Central memory CD8-positive, alpha-beta T cell (primary cell): ENCODE measurements around the gene PRRG3.
"Not testable (repeated sequence)": the region's sequence is repeated elsewhere in the genome, so short reads cannot be mapped to it uniquely, and the experiment has no call there.

ENCODE experiments used
- ATAC-seq: fragments of 150-1000 bp; cut with Tn5 transposase; replicated peaks from 2 replicates; pipeline ENCODE4 v1.10.0; 2022; ENCODE audit warnings: mild to moderate bottlenecking, moderate FRiP score, moderate number of reproducible peaks; ENCODE audit not compliant: poor library complexity, severe bottlenecking; ENCODE audit errors: extremely low read depth
- DNase-seq, 2 donors: peaks; one replicate each; pipeline ENCODE4 v3.0.0; 2021; ENCODE audit warnings: low spot score in 2 of 2
- H3K27ac Mint-ChIP-seq: one replicate; pipeline ENCODE4 v1.8.0; 2022; ENCODE audit warnings: low read depth, mild to moderate bottlenecking, moderate library complexity, mixed read lengths
- H3K27me3 Mint-ChIP-seq: one replicate; pipeline ENCODE4 v1.8.0; 2022; ENCODE audit warnings: mixed read lengths
- H3K36me3 Mint-ChIP-seq: one replicate; pipeline ENCODE4 v1.8.0; 2022; ENCODE audit warnings: mild to moderate bottlenecking, moderate library complexity, mixed read lengths; ENCODE audit not compliant: insufficient read depth
- H3K4me1 Mint-ChIP-seq: one replicate; pipeline ENCODE4 v1.8.0; 2022; ENCODE audit warnings: mixed read lengths
- H3K4me3 Mint-ChIP-seq: one replicate; pipeline ENCODE4 v1.8.0; 2022; ENCODE audit warnings: mild to moderate bottlenecking, moderate library complexity, mixed read lengths
- H3K9me3 Mint-ChIP-seq: one replicate; pipeline ENCODE4 v1.8.0; 2022; ENCODE audit warnings: mixed read lengths

Gene PRRG3

GRCh38 chrX:151694661-151695582, at the start of gene PRRG3:
Gene PRRG3 (plus strand): TSS chrX:151695458. CDS start chrX:151698815, 3,357 bp downstream.
- Mint-ChIP-seq H3K36me3 (no peaks in the 10 kb centered on the region), H3K4me1 (no peaks in the 10 kb centered on the region), H3K27ac (no peak within 1 kb of the TSS), H3K27me3 (peaks cover 12% of the 10 kb centered on the region), H3K4me3 (no peak within 1 kb of the TSS), H3K9me3 (no peaks in the 10 kb centered on the region)
- no peak for DNase-seq
- no peak for ATAC-seq

DNA sequence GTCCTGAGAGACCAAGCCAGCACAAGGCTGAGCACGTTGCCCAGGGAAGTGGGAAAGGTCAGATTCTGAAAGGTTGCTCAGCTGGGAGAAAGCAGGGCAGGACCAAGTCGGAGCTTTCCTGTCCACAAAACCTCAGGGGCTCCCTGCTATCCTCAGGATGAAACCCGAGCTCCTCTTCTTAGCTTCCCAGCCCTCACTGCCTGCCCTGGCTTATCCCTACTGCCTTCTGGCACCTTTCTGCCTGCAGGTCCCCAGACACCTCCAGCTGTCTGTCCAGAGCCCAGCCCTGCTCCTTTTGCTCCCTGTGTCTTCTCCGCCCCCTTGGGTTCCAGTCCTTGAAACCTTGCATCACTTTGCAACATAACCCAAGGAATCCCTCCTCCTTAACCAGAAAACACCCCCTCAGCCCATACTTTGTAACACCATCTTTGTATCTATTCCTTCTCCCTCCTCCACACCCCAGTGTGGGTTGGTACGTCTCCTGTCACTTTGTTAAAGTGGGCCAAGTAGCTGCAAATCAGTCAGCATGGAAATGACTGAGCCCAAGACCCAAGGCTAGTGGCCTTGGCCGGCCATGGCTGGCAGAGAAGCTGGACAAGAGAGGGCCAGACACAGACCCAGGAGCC, 20.0 kb upstream of the PRRG3 start:
- no peak overlapping the region for H3K4me3 Mint-ChIP-seq
- peaks cover 10% of the 10 kb centered on the region for H3K27me3 Mint-ChIP-seq
- H3K27ac Mint-ChIP-seq: no peak overlapping the region
- ATAC-seq: no peak
- H3K4me1 Mint-ChIP-seq: no peaks in the 10 kb centered on the region
- DNase-seq: no peak
- H3K36me3 Mint-ChIP-seq: no peaks in the 10 kb centered on the region
- H3K9me3 Mint-ChIP-seq: no peaks in the 10 kb centered on the region

GRCh38 chrX:151676196-151676595, 19.1 kb upstream of the PRRG3 start:
- Mint-ChIP-seq H3K36me3 (no peaks in the 10 kb centered on the region), H3K4me3 (no peak overlapping the region), H3K4me1 (no peaks in the 10 kb centered on the region), H3K9me3 (no peaks in the 10 kb centered on the region), H3K27ac (no peak overlapping the region), H3K27me3 (peaks cover 11% of the 10 kb centered on the region)
- ATAC-seq: no peak
- DNase-seq: no peak

DNA sequence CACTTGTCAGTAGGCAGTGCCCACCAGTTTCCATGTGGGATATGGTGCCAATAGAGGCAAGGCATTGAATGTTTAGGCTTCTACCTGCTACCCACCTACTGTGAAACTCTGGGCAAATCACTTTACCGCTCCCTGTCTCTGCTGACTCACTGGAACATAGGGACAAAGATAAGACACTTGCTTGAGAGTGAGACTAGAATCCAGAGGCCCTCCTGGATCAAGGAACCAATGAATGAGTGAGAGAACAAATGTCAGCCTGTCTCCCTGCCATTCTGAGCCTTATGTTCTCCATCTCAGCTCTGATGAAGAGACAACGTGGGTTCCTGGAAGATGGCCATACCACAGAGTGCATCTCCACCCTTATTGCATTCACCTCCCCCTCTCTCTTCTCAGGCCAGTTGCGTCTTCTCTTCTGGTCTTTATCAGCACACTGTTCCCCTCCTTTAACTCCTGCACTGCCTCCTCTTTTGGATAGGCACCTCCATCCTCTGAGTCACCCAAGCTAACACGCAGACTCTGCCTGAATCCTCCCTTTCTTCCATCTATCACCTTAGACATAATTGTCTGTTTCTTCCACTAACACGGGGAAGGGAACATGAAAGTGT, 15.4 kb upstream of the PRRG3 start:
- Mint-ChIP-seq H3K4me3 (no peak overlapping the region), H3K9me3 (no peaks in the 10 kb centered on the region), H3K27me3 (peaks cover 24% of the 10 kb centered on the region), H3K36me3 (no peaks in the 10 kb centered on the region), H3K4me1 (no peaks in the 10 kb centered on the region), H3K27ac (no peak overlapping the region)
- DNase-seq: no peak
- no peak for ATAC-seq

DNA sequence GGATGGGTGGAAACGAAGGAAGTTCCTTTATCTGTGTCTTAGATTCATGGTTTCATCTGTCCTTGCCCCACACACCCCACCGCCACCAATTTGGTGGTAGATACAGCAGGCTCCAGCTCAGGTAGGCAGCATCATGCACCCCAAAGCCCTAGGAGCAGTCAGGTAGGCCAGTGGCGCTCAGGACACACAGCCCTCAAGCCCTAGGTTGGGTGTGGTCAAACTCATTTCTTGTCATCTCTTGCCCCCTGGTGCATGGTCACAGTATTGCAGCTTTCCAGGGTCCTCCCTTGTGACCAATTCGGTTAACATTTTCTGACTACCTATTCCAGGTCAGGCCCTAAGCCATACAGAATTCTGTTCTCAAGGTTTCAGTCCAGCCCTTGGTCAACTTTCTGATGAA, 14.5 kb upstream of the PRRG3 start:
- H3K9me3 Mint-ChIP-seq: no peaks in the 10 kb centered on the region
- H3K27ac Mint-ChIP-seq: no peak overlapping the region
- peaks cover 24% of the 10 kb centered on the region for H3K27me3 Mint-ChIP-seq
- ATAC-seq: no peak
- DNase-seq: peak; percentile 14 to 18
- H3K4me1 Mint-ChIP-seq: no peaks in the 10 kb centered on the region
- no peaks in the 10 kb centered on the region for H3K36me3 Mint-ChIP-seq
- no peak overlapping the region for H3K4me3 Mint-ChIP-seq

DNA sequence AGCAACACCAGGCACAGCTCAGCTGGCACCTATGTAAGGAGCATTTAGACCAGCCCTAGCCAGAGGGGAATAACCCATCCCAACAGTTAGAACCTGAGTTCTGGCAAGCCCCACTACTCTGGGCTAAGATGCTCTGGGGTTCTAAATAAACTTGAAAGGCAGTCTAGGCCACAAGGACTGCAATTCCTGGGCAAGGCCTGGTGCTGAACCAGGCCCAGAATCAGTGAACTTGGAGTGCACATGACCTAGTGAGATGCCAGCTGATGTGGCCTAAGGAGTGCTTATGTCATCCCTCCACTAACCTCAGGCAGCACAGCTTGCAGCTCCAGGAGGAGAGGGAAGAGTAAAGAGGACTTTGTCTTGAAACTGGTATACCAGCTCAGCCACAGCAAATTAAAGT, 7.6 kb upstream of the PRRG3 start:
- Mint-ChIP-seq H3K4me1 (no peaks in the 10 kb centered on the region), H3K27ac (no peak overlapping the region), H3K4me3 (no peak overlapping the region), H3K36me3 (no peaks in the 10 kb centered on the region), H3K9me3 (no peaks in the 10 kb centered on the region), H3K27me3 (peaks cover 8% of the 10 kb centered on the region)
- ATAC-seq: no peak
- no peak for DNase-seq

- ATAC-seq (no peak), DNase-seq (no peak)
- Mint-ChIP-seq H3K27ac (no peak overlapping the region), H3K36me3 (no peaks in the 10 kb centered on the region), H3K9me3 (no peaks in the 10 kb centered on the region), H3K4me1 (no peaks in the 10 kb centered on the region), H3K27me3 (peaks cover 8% of the 10 kb centered on the region), H3K4me3 (no peak overlapping the region)
These were observed 6.6 kb upstream of the PRRG3 start for GRCh38 chrX:151688695-151689094.

DNA sequence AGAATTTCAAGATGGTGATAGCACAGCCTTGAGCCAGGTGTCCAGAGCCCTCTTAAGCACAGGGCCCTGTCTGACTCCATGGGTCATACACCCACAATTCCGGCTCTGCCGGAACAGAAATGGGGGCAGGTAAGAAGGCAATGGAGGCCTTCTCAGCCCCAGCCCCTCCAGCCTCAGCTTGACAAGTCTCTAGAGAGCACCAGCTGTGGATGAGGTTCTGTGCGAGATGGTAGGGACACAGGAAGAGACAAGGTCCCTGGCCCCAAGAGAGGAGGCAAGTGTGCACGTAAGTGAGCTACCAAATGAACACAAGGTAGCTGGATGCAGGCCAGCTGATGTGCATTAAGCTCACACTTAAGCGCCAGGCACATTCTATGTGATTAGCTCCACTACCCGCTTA, 2.4 kb upstream of the PRRG3 start:
- Mint-ChIP-seq H3K27ac (no peak overlapping the region), H3K36me3 (no peaks in the 10 kb centered on the region), H3K27me3 (peaks cover 12% of the 10 kb centered on the region), H3K4me1 (no peaks in the 10 kb centered on the region), H3K4me3 (no peak overlapping the region), H3K9me3 (no peaks in the 10 kb centered on the region)
- DNase-seq (no peak), ATAC-seq (no peak)

GRCh38 chrX:151694121-151694520, 1.1 kb upstream of the PRRG3 start:
- ATAC-seq: no peak
- H3K9me3 Mint-ChIP-seq: no peaks in the 10 kb centered on the region
- H3K36me3 Mint-ChIP-seq: no peaks in the 10 kb centered on the region
- no peak overlapping the region for H3K4me3 Mint-ChIP-seq
- DNase-seq: no peak
- H3K4me1 Mint-ChIP-seq: no peaks in the 10 kb centered on the region
- H3K27ac Mint-ChIP-seq: no peak overlapping the region
- peaks cover 12% of the 10 kb centered on the region for H3K27me3 Mint-ChIP-seq

GRCh38 chrX:151695583-151696340, 504 bp downstream of the PRRG3 start:
- ATAC-seq (no peak), DNase-seq (no peak)
- H3K4me3 Mint-ChIP-seq: no peak overlapping the region
- no peak overlapping the region for H3K27ac Mint-ChIP-seq
- H3K9me3 Mint-ChIP-seq: no peaks in the 10 kb centered on the region
- H3K27me3 Mint-ChIP-seq: peaks cover 12% of the 10 kb centered on the region
- no peaks in the 10 kb centered on the region for H3K36me3 Mint-ChIP-seq
- no peaks in the 10 kb centered on the region for H3K4me1 Mint-ChIP-seq

- not testable (repeated sequence) for ATAC-seq
These were observed 1.8 kb downstream of the PRRG3 start for GRCh38 chrX:151697082-151697481.

DNA sequence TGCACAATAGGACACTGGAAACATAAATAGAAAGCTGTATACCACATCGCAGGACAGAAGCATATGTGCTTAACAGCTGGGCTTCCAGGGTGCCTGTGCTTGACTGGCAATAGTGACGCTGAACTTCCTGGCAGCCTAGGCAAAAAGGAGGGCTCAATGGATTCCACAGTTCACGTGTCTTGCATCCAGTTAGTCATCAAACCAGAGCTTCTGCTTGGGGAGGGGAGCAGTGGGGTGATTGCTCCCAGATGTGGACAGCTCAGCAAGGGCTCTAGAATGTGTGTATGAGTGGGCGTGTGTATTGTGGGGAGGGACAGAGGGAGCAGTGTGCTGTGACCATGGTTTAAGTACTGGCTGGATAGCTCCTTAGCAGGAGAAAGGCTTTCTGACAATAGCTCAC, 2.3 kb downstream of the PRRG3 start:
- no peaks in the 10 kb centered on the region for H3K9me3 Mint-ChIP-seq
- H3K27me3 Mint-ChIP-seq: peaks cover 12% of the 10 kb centered on the region
- no peak overlapping the region for H3K4me3 Mint-ChIP-seq
- no peaks in the 10 kb centered on the region for H3K36me3 Mint-ChIP-seq
- no peak for ATAC-seq
- no peak overlapping the region for H3K27ac Mint-ChIP-seq
- no peak for DNase-seq
- H3K4me1 Mint-ChIP-seq: no peaks in the 10 kb centered on the region

More at GRCh38 chrX:151697082-151697481, 1.8 kb downstream of the PRRG3 start:
- peaks cover 12% of the 10 kb centered on the region for H3K27me3 Mint-ChIP-seq
- not testable (repeated sequence) for H3K4me1 Mint-ChIP-seq, H3K27ac Mint-ChIP-seq, H3K9me3 Mint-ChIP-seq, H3K4me3 Mint-ChIP-seq, DNase-seq, H3K36me3 Mint-ChIP-seq
